Mucosa of stomach (tissue), 1 donor: ENCODE data around the gene ABCC11.
"Not testable (repeated sequence)": the region's sequence is repeated elsewhere in the genome, so short reads cannot be mapped to it uniquely, and the experiment has no call there.

Source experiments
- H3K27me3 ChIP-seq: one replicate; pipeline ENCODE4 v1.7.0; 2013; ENCODE audit warnings: mild to moderate bottlenecking, low read length; ENCODE audit not compliant: control insufficient read depth, insufficient read depth
- H3K36me3 ChIP-seq: one replicate; pipeline ENCODE4 v1.7.0; 2013; ENCODE audit warnings: low read length; ENCODE audit not compliant: control insufficient read depth, insufficient read depth
- H3K4me1 ChIP-seq: one replicate; pipeline ENCODE4 v1.7.0; 2013; ENCODE audit warnings: mild to moderate bottlenecking, low read length; ENCODE audit not compliant: control insufficient read depth, insufficient read depth
- H3K4me3 ChIP-seq: one replicate; pipeline ENCODE4 v1.7.0; 2013; ENCODE audit warnings: low read length
- H3K9ac ChIP-seq: one replicate; pipeline ENCODE4 v1.7.0; 2013; ENCODE audit warnings: mild to moderate bottlenecking, low read length, moderate library complexity
- H3K9me3 ChIP-seq: one replicate; pipeline ENCODE4 v1.7.0; 2013; ENCODE audit warnings: mild to moderate bottlenecking, low read length, moderate library complexity; ENCODE audit not compliant: control insufficient read depth
- donor health status: Pancreatic carcinoma.

The ABCC11 gene

GRCh38 chr16:48188449-48189102 is 58.8 kb downstream of the ABCC11 start:
- H3K4me3 ChIP-seq: no peak overlapping the region

GRCh38 chr16:48187779-48188178 is 59.6 kb downstream of the ABCC11 start:
- H3K9me3 ChIP-seq: no peaks in the 10 kb centered on the region
- no peaks in the 10 kb centered on the region for H3K4me1 ChIP-seq
- no peaks in the 10 kb centered on the region for H3K36me3 ChIP-seq
- H3K4me3 ChIP-seq: no peak overlapping the region
- H3K9ac ChIP-seq: no peak overlapping the region
- H3K27me3 ChIP-seq: no peaks in the 10 kb centered on the region

More at GRCh38 chr16:48188449-48189102, 58.8 kb downstream of the ABCC11 start:
- H3K27me3 ChIP-seq: no peaks in the 10 kb centered on the region
- no peaks in the 10 kb centered on the region for H3K36me3 ChIP-seq
- no peaks in the 10 kb centered on the region for H3K4me1 ChIP-seq
- H3K9me3 ChIP-seq: no peaks in the 10 kb centered on the region
- no peak overlapping the region for H3K9ac ChIP-seq

- H3K9ac ChIP-seq: no peak overlapping the region
- no peaks in the 10 kb centered on the region for H3K36me3 ChIP-seq
- H3K27me3 ChIP-seq: no peaks in the 10 kb centered on the region
- H3K4me3 ChIP-seq: no peak overlapping the region
- no peaks in the 10 kb centered on the region for H3K4me1 ChIP-seq
- H3K9me3 ChIP-seq: no peaks in the 10 kb centered on the region
Measured at GRCh38 chr16:48184681-48185080, 62.7 kb downstream of the ABCC11 start.

GRCh38 chr16:48182979-48183537 is 64.3 kb downstream of the ABCC11 start:
- H3K4me3 ChIP-seq: no peak overlapping the region
- no peaks in the 10 kb centered on the region for H3K9me3 ChIP-seq

GRCh38 chr16:48181746-48182520 is 65.4 kb downstream of the ABCC11 start:
- H3K36me3 ChIP-seq, H3K4me1 ChIP-seq, H3K27me3 ChIP-seq, H3K9me3 ChIP-seq, H3K4me3 ChIP-seq, H3K9ac ChIP-seq: not testable (repeated sequence)

More at GRCh38 chr16:48182979-48183537, 64.3 kb downstream of the ABCC11 start:
- Histone ChIP-seq H3K9ac (no peak overlapping the region), H3K4me1 (no peaks in the 10 kb centered on the region), H3K36me3 (no peaks in the 10 kb centered on the region), H3K27me3 (no peaks in the 10 kb centered on the region)

GRCh38 chr16:48180868-48181480 is 66.4 kb downstream of the ABCC11 start:
- no peak overlapping the region for H3K4me3 ChIP-seq
- no peaks in the 10 kb centered on the region for H3K36me3 ChIP-seq
- H3K9me3 ChIP-seq: no peaks in the 10 kb centered on the region
- no peak overlapping the region for H3K9ac ChIP-seq
- no peaks in the 10 kb centered on the region for H3K4me1 ChIP-seq
- H3K27me3 ChIP-seq: peaks cover 4% of the 10 kb centered on the region

GRCh38 chr16:48176635-48177408 is 70.5 kb downstream of the ABCC11 start:
- Histone ChIP-seq H3K36me3 (no peaks in the 10 kb centered on the region), H3K9ac (no peak overlapping the region), H3K27me3 (peaks cover 4% of the 10 kb centered on the region), H3K4me1 (no peaks in the 10 kb centered on the region), H3K9me3 (no peaks in the 10 kb centered on the region), H3K4me3 (no peak overlapping the region)

- Histone ChIP-seq H3K9ac (no peak overlapping the region), H3K4me3 (no peak overlapping the region), H3K36me3 (no peaks in the 10 kb centered on the region), H3K27me3 (peaks cover 4% of the 10 kb centered on the region), H3K9me3 (no peaks in the 10 kb centered on the region), H3K4me1 (no peaks in the 10 kb centered on the region)
Measured at GRCh38 chr16:48173889-48174288, 73.5 kb downstream of the ABCC11 start.

GRCh38 chr16:48172682-48173081 is 74.7 kb downstream of the ABCC11 start:
- Histone ChIP-seq H3K9ac (no peak overlapping the region), H3K4me3 (no peak overlapping the region), H3K4me1 (no peaks in the 10 kb centered on the region), H3K36me3 (no peaks in the 10 kb centered on the region), H3K9me3 (no peaks in the 10 kb centered on the region), H3K27me3 (peaks cover 3% of the 10 kb centered on the region)

- Histone ChIP-seq H3K9ac (no peak overlapping the region), H3K27me3 (no peaks in the 10 kb centered on the region), H3K4me3 (no peak overlapping the region), H3K9me3 (no peaks in the 10 kb centered on the region), H3K4me1 (peaks cover 7% of the 10 kb centered on the region), H3K36me3 (no peaks in the 10 kb centered on the region)
Measured at GRCh38 chr16:48169896-48170295, 77.4 kb downstream of the ABCC11 start.

- H3K9ac ChIP-seq: no peak overlapping the region
- peaks cover 10% of the 10 kb centered on the region for H3K4me1 ChIP-seq
- H3K27me3 ChIP-seq: no peaks in the 10 kb centered on the region
- no peaks in the 10 kb centered on the region for H3K36me3 ChIP-seq
- H3K4me3 ChIP-seq: no peak overlapping the region
- no peaks in the 10 kb centered on the region for H3K9me3 ChIP-seq
Measured at GRCh38 chr16:48168075-48168474, 79.3 kb downstream of the ABCC11 start.
